Measurements from ENCODE around the gene NEU3.
"Not testable (repeated sequence)": the region's sequence is repeated elsewhere in the genome, so short reads cannot be mapped to it uniquely, and the experiment has no call there.

NEU3 gene

DNA sequence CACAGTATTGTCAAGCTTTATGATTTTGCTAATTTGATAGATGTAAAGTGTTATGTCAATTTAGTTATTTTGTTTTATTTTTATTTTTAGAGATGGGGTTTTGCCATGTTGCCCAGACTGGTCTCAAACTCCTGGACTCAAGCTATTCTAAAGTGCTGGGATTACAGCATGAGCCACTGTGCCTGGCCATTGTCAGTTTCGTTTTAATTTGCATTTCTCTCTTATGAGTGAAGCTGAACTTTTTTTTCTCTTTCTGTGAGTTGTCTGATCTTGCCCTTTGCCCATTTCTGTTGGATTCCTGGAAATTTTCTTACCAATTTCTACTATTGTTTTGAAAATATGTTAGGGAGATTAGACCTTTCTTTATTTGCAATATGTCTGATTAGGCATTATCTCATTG lies 15.5 kb downstream of the NEU3 start:
- TF ChIP-seq, protein P1, sequence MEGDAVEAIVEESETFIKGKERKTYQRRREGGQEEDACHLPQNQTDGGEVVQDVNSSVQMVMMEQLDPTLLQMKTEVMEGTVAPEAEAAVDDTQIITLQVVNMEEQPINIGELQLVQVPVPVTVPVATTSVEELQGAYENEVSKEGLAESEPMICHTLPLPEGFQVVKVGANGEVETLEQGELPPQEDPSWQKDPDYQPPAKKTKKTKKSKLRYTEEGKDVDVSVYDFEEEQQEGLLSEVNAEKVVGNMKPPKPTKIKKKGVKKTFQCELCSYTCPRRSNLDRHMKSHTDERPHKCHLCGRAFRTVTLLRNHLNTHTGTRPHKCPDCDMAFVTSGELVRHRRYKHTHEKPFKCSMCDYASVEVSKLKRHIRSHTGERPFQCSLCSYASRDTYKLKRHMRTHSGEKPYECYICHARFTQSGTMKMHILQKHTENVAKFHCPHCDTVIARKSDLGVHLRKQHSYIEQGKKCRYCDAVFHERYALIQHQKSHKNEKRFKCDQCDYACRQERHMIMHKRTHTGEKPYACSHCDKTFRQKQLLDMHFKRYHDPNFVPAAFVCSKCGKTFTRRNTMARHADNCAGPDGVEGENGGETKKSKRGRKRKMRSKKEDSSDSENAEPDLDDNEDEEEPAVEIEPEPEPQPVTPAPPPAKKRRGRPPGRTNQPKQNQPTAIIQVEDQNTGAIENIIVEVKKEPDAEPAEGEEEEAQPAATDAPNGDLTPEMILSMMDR (IDR thresholded peaks at IDR 0.05; ENCODE audit: low read depth, low read length) = no peak
- no peak for DNase-seq (ENCODE audit: extremely low read depth, low read depth)

DNA sequence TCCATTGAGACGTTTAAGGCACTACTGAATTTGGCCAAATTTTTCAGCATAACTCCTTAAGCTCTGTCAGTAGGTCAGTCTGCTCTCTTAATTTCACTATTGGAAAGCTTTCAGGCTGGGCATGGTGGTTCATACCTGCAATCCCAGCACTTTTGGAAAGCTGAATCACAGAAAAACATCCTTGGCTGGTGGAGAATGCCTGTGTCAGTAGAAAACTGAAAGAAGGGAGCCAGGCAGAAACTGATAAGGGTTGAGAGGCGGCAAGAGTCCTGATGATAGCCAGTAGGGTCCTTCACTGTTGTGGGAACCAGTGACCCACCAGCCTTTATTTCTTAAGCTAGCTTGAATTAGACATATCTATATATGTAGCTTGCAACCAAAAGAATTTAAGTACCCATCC lies 22.6 kb downstream of the NEU3 start:
- TF ChIP-seq, protein P1 (IDR thresholded peaks at IDR 0.05; ENCODE audit: low read depth, low read length) = no peak
- DNase-seq (ENCODE audit: extremely low read depth, low read depth) = no peak

DNA sequence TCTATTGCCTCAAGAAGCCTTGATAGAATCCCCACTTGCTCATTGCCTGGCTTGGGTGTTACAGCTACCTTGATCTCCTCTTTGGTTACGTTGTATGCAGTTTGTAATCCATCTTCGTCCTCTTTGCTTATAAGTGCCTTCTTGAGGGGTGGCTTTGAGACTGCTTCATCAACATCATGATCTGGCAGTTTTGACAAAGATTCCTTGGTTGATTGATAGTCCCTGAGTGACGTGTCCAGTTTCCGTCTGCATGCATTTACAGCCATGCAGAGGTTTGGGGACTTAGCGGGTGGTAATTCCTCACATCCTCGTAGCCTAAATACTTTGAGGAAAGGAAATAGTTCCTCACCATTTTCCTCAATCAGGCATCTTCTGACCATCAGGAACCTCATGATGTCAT lies 23.1 kb downstream of the NEU3 start:
- TF ChIP-seq, protein P1 (IDR thresholded peaks at IDR 0.05; ENCODE audit: low read depth, low read length) = no peak
- DNase-seq (ENCODE audit: extremely low read depth, low read depth) = no peak

DNA sequence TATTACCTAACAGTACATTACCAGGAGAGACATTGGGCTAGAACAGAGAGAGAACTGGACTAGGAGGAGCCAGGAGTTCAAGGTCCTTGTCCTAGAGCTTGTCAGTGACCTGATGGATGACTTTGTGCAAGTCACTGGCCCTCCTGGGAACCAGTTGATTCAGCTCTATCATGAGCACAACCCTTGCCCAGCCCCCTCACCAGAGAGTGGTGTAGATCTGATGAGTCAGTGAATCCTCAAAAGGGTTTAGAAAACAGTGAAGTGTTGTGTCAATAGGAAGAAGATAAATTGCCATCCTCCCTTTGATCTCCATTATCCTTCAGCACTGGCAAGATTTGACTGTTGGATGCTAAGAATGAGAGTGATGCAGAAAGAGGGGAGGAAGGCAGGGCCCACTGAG lies 24.3 kb downstream of the NEU3 start:
- no peak for DNase-seq (ENCODE audit: extremely low read depth, low read depth)
- TF ChIP-seq, protein P1 (IDR thresholded peaks at IDR 0.05; ENCODE audit: low read depth, low read length) = no peak

DNA sequence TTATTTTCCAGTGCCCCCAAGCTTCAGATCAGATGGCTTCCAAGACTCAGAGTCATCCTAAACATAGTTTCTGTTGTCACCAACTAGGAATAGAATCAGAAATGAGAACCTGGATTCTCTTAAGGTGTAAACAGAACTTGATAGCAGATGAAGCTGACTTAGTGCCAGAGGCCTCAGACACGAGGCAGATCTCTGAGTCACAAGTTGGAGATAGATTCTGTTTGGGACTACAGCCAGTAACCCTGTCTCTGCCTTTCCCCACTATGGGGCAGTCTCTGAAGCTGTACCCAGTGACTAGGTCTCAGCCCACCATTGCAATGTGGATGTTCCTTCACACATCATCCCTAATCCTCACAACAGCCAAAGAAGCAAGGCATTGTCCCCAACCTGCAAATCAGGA lies 25.4 kb downstream of the NEU3 start:
- TF ChIP-seq, protein P1 (IDR thresholded peaks at IDR 0.05; ENCODE audit: low read depth, low read length) = peak; percentile 9; the same call in 1 of the 2 replicates
- DNase-seq (ENCODE audit: extremely low read depth, low read depth) = peak; percentile 24

DNA sequence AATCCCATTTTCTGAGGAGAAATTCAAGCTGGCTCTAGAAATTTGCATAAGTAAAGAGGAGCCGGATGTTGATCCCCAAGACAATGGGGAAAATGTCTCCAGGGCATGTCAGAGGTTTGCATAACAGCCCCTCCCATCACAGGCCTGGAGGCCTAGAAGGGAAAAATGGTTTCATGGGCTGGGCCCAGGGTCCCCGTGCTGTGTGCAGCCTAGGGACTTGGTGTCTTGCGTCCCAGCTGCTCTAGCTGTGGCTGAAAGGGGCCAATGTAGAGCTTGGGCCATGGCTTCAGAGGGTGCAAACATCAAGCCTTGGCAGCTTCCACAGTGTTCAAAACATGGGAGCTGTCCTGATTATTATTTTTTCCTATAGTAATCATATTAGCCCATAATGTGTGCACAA lies 30.5 kb downstream of the NEU3 start:
- DNase-seq (ENCODE audit: extremely low read depth, low read depth) = not testable (repeated sequence)

DNA sequence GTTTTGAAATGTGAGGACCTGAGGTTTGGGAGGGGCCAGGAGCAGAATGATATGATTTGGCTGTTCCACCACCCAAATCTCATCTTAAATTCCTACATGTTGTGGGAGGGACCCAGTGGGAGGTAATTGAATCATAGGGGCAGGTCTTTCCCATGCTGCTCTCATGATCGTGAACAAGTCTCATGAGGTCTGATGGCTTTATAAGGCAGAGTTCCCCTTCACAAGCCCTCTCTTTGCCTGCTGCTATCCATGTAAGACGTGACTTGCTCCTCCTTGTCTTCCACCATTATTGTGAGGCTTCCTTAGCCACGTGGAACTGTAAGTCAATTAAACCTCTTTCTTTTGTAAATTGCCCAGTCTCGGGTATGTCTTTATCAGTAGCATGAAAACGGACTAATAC lies 31.6 kb downstream of the NEU3 start:
- DNase-seq (ENCODE audit: extremely low read depth, low read depth) = not testable (repeated sequence)

DNA sequence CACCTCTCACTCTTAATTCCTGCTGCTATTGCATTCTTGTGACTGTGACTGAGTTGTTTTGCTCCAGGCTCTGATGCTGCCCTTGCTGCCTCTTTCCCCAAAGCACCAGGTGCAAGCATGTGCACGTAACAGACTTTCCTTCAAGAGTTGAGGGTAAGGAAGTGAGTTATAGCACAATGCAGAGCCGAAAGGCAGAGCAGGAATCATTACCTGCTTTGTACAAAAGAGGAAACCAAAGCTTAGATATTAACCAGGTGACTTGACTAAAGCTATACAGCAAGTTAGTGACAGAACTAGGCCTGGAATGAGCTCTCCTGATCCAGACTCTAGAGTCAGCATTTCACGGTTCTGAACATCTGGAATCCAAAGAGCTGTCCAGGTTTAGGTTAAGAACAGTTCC lies 33.6 kb downstream of the NEU3 start:
- DNase-seq (ENCODE audit: extremely low read depth, low read depth) = no peak
- TF ChIP-seq, protein P1 (IDR thresholded peaks at IDR 0.05; ENCODE audit: low read depth, low read length) = no peak
